ENCODE results near the gene TMEM154. TPM values are rescaled to one million over a fixed set of nuclear protein-coding genes. Genes with fewer than 3 reads are reported as not detected.

The TMEM154 gene
- polyA plus RNA-seq, 1 of the 3 experiments (the other 2 are of a cell fraction) = 0.58 TPM

- Histone ChIP-seq H3K36me3 (replicated peaks in 1 of 2; ENCODE audit: control insufficient read depth in 1 of 2, insufficient read depth in 2 of 2, low read length in 1 of 2) (no peaks in the 10 kb centered on the region), H3K4me2 (no peak overlapping the region), H3K9ac (no peak overlapping the region), H4K20me1 (ENCODE audit: insufficient read depth) (no peaks in the 10 kb centered on the region), H3K9me2 (no peaks in the 10 kb centered on the region), H3K79me2 (ENCODE audit: insufficient read depth) (no peaks in the 10 kb centered on the region), H2AFZ (ENCODE audit: low read depth) (no peak overlapping the region), H3K27me3 (ENCODE audit: insufficient read depth) (no peaks in the 10 kb centered on the region), H3K9me3 (no peaks in the 10 kb centered on the region), H3K27ac (ENCODE audit: low read depth in 2 of 2, low read length in 1 of 2) (no peak overlapping the region), H3K4me1 (ENCODE audit: control insufficient read depth in 1 of 2, insufficient read depth in 2 of 2, low read depth in 1 of 2, low read length in 1 of 2) (no peaks in the 10 kb centered on the region; a peak in 1 of 4 replicates), H3F3A (replicated peaks; ENCODE audit: insufficient read depth) (no peaks in the 10 kb centered on the region), H3K4me3 (ENCODE audit: low read depth in 2 of 2, low read length in 1 of 2) (no peak overlapping the region)
- ChIA-PET POLR2A (no interaction called here), CTCF (no interaction called here)
- WGBS (ENCODE audit: low lambda C conversion rate) = 47% methylated on average over 2 of the region's 2 CpGs
- DNase-seq = no peak
- TF ChIP-seq JUND (IDR thresholded peaks at IDR 0.05) (no peak), FOSL2 (IDR thresholded peaks at IDR 0.05; ENCODE audit: borderline replicate concordance, low read depth) (no peak), EP300 (IDR thresholded peaks at IDR 0.05; ENCODE audit: borderline replicate concordance in 1 of 2, low read depth in 1 of 2, low read length in 1 of 2) (no peak), TEAD4 (IDR thresholded peaks at IDR 0.05; ENCODE audit: borderline replicate concordance, insufficient read depth) (no peak), IRF3 (IDR thresholded peaks at IDR 0.05; ENCODE audit: low read depth, low read length) (no peak), POLR2AphosphoS5 (IDR thresholded peaks at IDR 0.05; ENCODE audit: low read depth, low read length) (no peak), RXRA (IDR thresholded peaks at IDR 0.05; ENCODE audit: borderline replicate concordance, low read depth) (no peak), CHD2 (IDR thresholded peaks at IDR 0.05; ENCODE audit: low read length, partially characterized antibody) (no peak), MEF2A (IDR thresholded peaks at IDR 0.05; ENCODE audit: borderline replicate concordance, low read depth) (no peak), MAX (IDR thresholded peaks at IDR 0.05; ENCODE audit: low read depth) (no peak), MXI1 (IDR thresholded peaks at IDR 0.05; ENCODE audit: low read depth, low read length) (no peak), USF2 (IDR thresholded peaks at IDR 0.05; ENCODE audit: borderline replicate concordance, low read depth, low read length) (no peak)
Measured at GRCh38 chr4:152657657-152658056, 22.1 kb downstream of the TMEM154 start.

- ChIA-PET CTCF (interaction anchor here (0.9 to 1.5 kb wide), 3 partner anchors 15 to 247 kb away, joined by 3 to 6 read pairs (median 5); no protein-coding TSS in a partner anchor), POLR2A (no interaction called here)
- no peaks in the 10 kb centered on the region for H3F3A ChIP-seq (replicated peaks; ENCODE audit: insufficient read depth)
- H3K9me2 ChIP-seq = no peaks in the 10 kb centered on the region
- 38% methylated on average over 1 of the region's 7 CpGs for WGBS (ENCODE audit: low lambda C conversion rate)
- no peak overlapping the region for H3K4me2 ChIP-seq
- no peaks in the 10 kb centered on the region for H3K36me3 ChIP-seq (replicated peaks in 1 of 2; ENCODE audit: control insufficient read depth in 1 of 2, insufficient read depth in 2 of 2, low read length in 1 of 2)
- DNase-seq = no peak
- no peaks in the 10 kb centered on the region for H3K27me3 ChIP-seq (ENCODE audit: insufficient read depth)
- no peak overlapping the region for H2AFZ ChIP-seq (ENCODE audit: low read depth)
- no peaks in the 10 kb centered on the region for H3K9me3 ChIP-seq
- H4K20me1 ChIP-seq (ENCODE audit: insufficient read depth) = no peaks in the 10 kb centered on the region
- no peaks in the 10 kb centered on the region; a peak in 1 of 4 replicates for H3K4me1 ChIP-seq (ENCODE audit: control insufficient read depth in 1 of 2, insufficient read depth in 2 of 2, low read depth in 1 of 2, low read length in 1 of 2)
- H3K4me3 ChIP-seq (ENCODE audit: low read depth in 2 of 2, low read length in 1 of 2) = no peak overlapping the region
- H3K79me2 ChIP-seq (ENCODE audit: insufficient read depth) = no peaks in the 10 kb centered on the region
- H3K27ac ChIP-seq (ENCODE audit: low read depth in 2 of 2, low read length in 1 of 2) = no peak overlapping the region
- no peak overlapping the region for H3K9ac ChIP-seq
- TF ChIP-seq FOSL2 (IDR thresholded peaks at IDR 0.05; ENCODE audit: borderline replicate concordance, low read depth) (no peak), YY1 (IDR thresholded peaks at IDR 0.05; ENCODE audit: low read depth) (no peak), MXI1 (IDR thresholded peaks at IDR 0.05; ENCODE audit: low read depth, low read length) (no peak)
Measured at GRCh38 chr4:152655272-152656129, 24.3 kb downstream of the TMEM154 start.
